Skin of body (tissue), 2 donors: ENCODE data around the gene MUSTN1. TPM values are rescaled to one million over a fixed set of nuclear protein-coding genes. Genes with fewer than 3 reads are reported as not detected.

Experiments
- DNase-seq: peaks from one replicate; lab custom pipeline; 2025; lab: John Stamatoyannopoulos, UW
- total RNA-seq: library from RNA; depleted of rRNA; stranded (reverse); fragments of >200 nt; gene quantifications from one replicate; pipeline ENCODE4 v1.2.3, GENCODE V29; 2014

Gene MUSTN1
- total RNA-seq, 1 donor from 2014 or later: 9.6 TPM

- no peak for DNase-seq
Observed at GRCh38 chr3:52805270-52806039, 29.4 kb downstream of the MUSTN1 start.

- DNase-seq: no peak
Observed at GRCh38 chr3:52801839-52802238, 33.0 kb downstream of the MUSTN1 start.

- DNase-seq: no peak
Observed at GRCh38 chr3:52800079-52800478, 34.7 kb downstream of the MUSTN1 start.

- no peak for DNase-seq
Observed at GRCh38 chr3:52798978-52799476, 35.8 kb downstream of the MUSTN1 start.

- no peak for DNase-seq
Observed at GRCh38 chr3:52798376-52798977, 36.3 kb downstream of the MUSTN1 start.

- no peak for DNase-seq
Observed at GRCh38 chr3:52796411-52796810, 38.4 kb downstream of the MUSTN1 start.

- DNase-seq: no peak
Observed at GRCh38 chr3:52795298-52795900, 39.4 kb downstream of the MUSTN1 start.

- no peak for DNase-seq
Observed at GRCh38 chr3:52794612-52795099, 40.2 kb downstream of the MUSTN1 start, which contains the start of gene ITIH3. Gene ITIH3, plus strand, starts transcription at chr3:52794796. Its CDS starts 8 bp downstream, at chr3:52794804.

- no peak for DNase-seq
Observed at GRCh38 chr3:52793702-52794611, 40.9 kb downstream of the MUSTN1 start.

GRCh38 chr3:52792961-52793695, 41.7 kb downstream of the MUSTN1 start:
- no peak for DNase-seq

GRCh38 chr3:52792413-52792812, 42.4 kb downstream of the MUSTN1 start:
- DNase-seq: no peak

- no peak for DNase-seq
Observed at GRCh38 chr3:52791928-52792327, 42.9 kb downstream of the MUSTN1 start.

GRCh38 chr3:52791366-52791765, 43.5 kb downstream of the MUSTN1 start:
- DNase-seq: no peak

- DNase-seq: no peak
Observed at GRCh38 chr3:52790741-52791140, 44.1 kb downstream of the MUSTN1 start.

GRCh38 chr3:52790337-52790736, 44.5 kb downstream of the MUSTN1 start:
- no peak for DNase-seq

GRCh38 chr3:52789746-52790040, 45.1 kb downstream of the MUSTN1 start:
- no peak for DNase-seq

- DNase-seq: no peak
Observed at GRCh38 chr3:52788890-52789745, 45.7 kb downstream of the MUSTN1 start.

- DNase-seq: no peak
Observed at GRCh38 chr3:52787672-52788625, 46.9 kb downstream of the MUSTN1 start.

GRCh38 chr3:52787246-52787645, 47.6 kb downstream of the MUSTN1 start:
- no peak for DNase-seq
